Measurements from ENCODE around the gene CEP295NL.

- TF ChIP-seq CTCF (conservative IDR thresholded peaks at IDR 0.05; ENCODE audit: low read depth, low read length) = no peak
- TF ChIP-seq EZH2 (IDR thresholded peaks at IDR 0.05; ENCODE audit: borderline replicate concordance, low read depth, low read length, poor library complexity, severe bottlenecking) = no peak
Measured at GRCh38 chr17:78872486-78872885, 30.5 kb downstream of the CEP295NL start.
